Stimulated activated CD4-positive, alpha-beta T cell treated with anti-CD3 and anti-CD28 coated beads, Interleukin-4, amount 100 ng/mL, for 4 hours (primary cell): ENCODE data around the gene ZFYVE26.
"Not testable (repeated sequence)": the region's sequence is repeated elsewhere in the genome, so short reads cannot be mapped to it uniquely, and the experiment has no call there.

ENCODE experiments used
- DNase-seq, 2 experiments: peaks; one replicate each; pipeline ENCODE4 v3.0.0-alpha.2; 2020

Gene ZFYVE26

DNA sequence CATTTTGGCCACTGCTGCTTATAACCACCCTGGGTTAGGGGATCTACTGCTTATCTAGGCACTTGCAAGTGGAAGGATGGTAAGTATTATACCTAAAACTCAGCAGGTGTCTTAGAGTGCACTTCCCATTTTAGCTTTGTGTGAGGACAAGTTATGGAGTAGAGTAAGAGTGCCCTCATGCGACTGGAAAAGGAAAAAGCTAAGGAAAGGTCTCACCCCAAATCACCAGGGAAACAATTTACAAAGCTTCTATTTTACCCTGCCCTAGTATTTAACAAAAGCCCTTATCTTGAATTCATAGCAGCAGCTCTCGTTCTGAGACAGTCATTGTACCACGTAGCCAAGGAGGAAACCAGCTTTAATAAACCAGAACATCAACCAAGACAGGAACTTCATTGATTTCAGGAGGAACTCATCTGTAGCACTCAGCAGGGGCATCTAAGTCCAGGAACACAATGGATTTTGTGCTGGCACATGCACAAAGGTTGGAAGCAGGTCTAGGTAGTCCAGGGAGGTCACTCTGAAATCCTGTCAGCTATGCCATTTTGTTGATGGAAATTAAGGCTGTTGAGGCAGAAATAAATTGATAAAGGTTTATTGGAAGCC, 111.8 kb downstream of the ZFYVE26 start:
- DNase-seq: peak in 1 of 2 experiments; percentile 8

DNA sequence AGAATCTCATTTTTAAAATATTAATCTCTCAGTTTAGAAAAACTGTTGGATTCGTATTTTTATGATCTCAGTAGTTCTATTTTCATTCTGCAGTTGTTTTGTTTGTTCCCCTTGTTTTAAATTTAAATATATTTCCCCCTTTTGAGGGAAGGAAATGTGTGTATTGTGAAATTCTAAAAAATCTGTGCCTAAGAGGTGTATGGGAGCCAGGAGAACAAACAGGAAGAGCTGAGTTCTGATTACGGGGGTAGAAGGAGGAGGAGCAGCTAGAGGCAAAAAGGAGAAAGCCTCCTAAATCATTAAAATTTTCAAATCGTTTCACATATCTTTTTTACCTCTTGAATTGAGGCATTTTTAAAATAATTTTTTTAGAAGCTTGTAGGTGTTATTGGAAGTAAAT, 112.4 kb downstream of the ZFYVE26 start:
- no peak for DNase-seq

DNA sequence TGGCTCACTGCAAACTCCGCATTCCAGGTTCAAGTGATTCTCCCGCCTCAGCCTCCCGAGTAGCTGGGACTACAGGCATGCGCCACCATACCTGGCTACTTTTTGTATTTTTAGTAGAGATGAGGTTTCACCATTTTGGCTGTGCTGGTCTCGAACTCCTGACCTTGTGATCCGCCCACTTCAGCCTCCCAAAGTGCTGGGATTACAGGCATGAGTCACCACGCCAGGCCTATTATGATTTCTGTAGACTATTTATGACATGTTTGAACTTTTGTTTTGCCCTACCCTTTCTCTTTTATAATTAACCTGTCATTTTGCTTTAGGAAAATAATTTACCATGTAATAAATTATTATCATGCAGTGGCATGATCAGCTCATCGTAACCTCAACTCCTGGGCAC, 114.9 kb downstream of the ZFYVE26 start, which contains the start of gene RDH12:
Gene RDH12, plus strand, starts transcription at position 395 of the 400 bp plus-strand sequence. CDS start 20,757 bp downstream, outside the sequence.
- not testable (repeated sequence) for DNase-seq

- DNase-seq: no peak
These were observed 118.2 kb downstream of the ZFYVE26 start for GRCh38 chr14:67698179-67698578.

DNA sequence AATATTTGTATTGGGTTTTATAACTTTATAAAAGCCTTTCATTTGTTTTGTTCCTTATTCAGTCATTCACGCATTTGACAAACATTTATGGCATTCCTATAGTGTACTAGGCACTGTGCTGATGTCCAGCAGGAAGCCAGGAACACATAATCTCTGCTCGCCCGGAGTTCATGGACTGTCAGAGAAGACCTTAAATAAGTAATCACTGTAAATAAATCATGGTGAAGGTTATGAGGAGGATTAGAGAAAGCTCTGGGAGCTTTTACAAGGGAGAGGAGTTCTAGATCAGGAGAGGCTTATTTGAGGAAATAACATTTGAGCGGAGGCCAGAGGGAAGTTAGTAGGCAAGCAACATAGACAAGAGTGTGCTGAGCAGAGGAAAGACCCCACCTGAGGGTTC, 119.4 kb downstream of the ZFYVE26 start:
- no peak for DNase-seq
